ENCODE data around the gene EFCAB6.

DNA sequence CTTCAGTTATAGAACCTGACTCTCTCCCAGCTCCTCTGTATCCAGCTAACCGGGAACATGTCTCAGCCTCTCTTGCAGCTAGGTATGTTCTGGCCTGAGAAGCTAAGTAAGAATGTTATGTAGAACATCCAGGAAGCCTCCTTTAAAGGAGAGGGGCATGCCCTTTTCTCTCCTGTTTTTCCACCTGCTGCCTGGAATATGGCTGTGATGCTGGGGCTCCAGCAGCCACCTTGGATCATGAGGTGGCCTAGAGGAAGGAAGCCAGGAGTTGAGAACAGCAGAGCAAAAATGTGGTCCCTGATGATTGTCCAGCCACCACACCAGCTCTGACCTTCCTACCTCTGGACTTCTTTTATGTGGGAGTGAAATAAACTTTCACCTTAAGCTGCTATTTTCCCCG, 282.6 kb downstream of the EFCAB6 start:
- no peak for TF ChIP-seq CBFA2T2 (conservative IDR thresholded peaks at IDR 0.05)
- TF ChIP-seq, protein P1, sequence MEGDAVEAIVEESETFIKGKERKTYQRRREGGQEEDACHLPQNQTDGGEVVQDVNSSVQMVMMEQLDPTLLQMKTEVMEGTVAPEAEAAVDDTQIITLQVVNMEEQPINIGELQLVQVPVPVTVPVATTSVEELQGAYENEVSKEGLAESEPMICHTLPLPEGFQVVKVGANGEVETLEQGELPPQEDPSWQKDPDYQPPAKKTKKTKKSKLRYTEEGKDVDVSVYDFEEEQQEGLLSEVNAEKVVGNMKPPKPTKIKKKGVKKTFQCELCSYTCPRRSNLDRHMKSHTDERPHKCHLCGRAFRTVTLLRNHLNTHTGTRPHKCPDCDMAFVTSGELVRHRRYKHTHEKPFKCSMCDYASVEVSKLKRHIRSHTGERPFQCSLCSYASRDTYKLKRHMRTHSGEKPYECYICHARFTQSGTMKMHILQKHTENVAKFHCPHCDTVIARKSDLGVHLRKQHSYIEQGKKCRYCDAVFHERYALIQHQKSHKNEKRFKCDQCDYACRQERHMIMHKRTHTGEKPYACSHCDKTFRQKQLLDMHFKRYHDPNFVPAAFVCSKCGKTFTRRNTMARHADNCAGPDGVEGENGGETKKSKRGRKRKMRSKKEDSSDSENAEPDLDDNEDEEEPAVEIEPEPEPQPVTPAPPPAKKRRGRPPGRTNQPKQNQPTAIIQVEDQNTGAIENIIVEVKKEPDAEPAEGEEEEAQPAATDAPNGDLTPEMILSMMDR (IDR thresholded peaks at IDR 0.05 in 2 of 3, conservative IDR thresholded peaks at IDR 0.05 in 1 of 3; ENCODE audit: insufficient read depth in 2 of 3, low read depth in 1 of 3, low read length in 3 of 3), result no peak
- TF ChIP-seq KDM5B (IDR thresholded peaks at IDR 0.05; ENCODE audit: insufficient replicate concordance, low read depth, low read length), result no peak
- no peak for TF ChIP-seq FOXK2 (conservative IDR thresholded peaks at IDR 0.05 in 1 of 2, IDR thresholded peaks at IDR 0.05 in 1 of 2; ENCODE audit: low read depth in 2 of 2)
- TF ChIP-seq RCOR1 (IDR thresholded peaks at IDR 0.05; ENCODE audit: borderline replicate concordance in 1 of 2, low read depth in 2 of 2, low read length in 2 of 2), result no peak
- no peak for TF ChIP-seq SRF (CRISPR knock-in tag; IDR thresholded peaks at IDR 0.05)
- TF ChIP-seq, protein P2, sequence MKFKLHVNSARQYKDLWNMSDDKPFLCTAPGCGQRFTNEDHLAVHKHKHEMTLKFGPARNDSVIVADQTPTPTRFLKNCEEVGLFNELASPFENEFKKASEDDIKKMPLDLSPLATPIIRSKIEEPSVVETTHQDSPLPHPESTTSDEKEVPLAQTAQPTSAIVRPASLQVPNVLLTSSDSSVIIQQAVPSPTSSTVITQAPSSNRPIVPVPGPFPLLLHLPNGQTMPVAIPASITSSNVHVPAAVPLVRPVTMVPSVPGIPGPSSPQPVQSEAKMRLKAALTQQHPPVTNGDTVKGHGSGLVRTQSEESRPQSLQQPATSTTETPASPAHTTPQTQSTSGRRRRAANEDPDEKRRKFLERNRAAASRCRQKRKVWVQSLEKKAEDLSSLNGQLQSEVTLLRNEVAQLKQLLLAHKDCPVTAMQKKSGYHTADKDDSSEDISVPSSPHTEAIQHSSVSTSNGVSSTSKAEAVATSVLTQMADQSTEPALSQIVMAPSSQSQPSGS (CRISPR knock-in tag; IDR thresholded peaks at IDR 0.05), result no peak
- TF ChIP-seq BACH1 (tag; IDR thresholded peaks at IDR 0.05), result no peak
- no peak for TF ChIP-seq ZNF274 (IDR thresholded peaks at IDR 0.05; ENCODE audit: borderline replicate concordance, low read depth, low read length)
- no peak for TF ChIP-seq TGIF2 (CRISPR knock-in tag; IDR thresholded peaks at IDR 0.05)
- no peak for TF ChIP-seq RBBP5 (IDR thresholded peaks at IDR 0.05; ENCODE audit: borderline replicate concordance, insufficient read depth, low read length, poor library complexity, severe bottlenecking)
- no peak for TF ChIP-seq RHOXF2B (CRISPR knock-in tag; conservative IDR thresholded peaks at IDR 0.05)

Data from K562 (cell line).